PFSK-1 (cell line): Measurements from ENCODE around the gene KIF2C. TPM values are rescaled to one million over a fixed set of nuclear protein-coding genes. Genes with fewer than 3 reads are reported as not detected.

ENCODE experiments used
- FOXP2 ChIP-seq: optimal IDR thresholded peaks from 2 replicates; pipeline ENCODE3; 2011; ENCODE audit warnings: borderline replicate concordance, control low read depth, inconsistent platforms; ENCODE audit not compliant: insufficient read depth; ENCODE audit errors: extremely low read length, extremely low read depth
- POLR2AphosphoS5 ChIP-seq: IDR thresholded peaks from 2 replicates; pipeline ENCODE4 v1.6.1; 2012; ENCODE audit warnings: low read depth, mild to moderate bottlenecking, control low read depth, low read length, moderate library complexity
- SIN3A ChIP-seq: IDR thresholded peaks from 2 replicates; pipeline ENCODE4 v1.6.1; 2012; ENCODE audit warnings: mild to moderate bottlenecking, low read length, moderate library complexity, borderline replicate concordance; ENCODE audit not compliant: insufficient read depth
- TAF1 ChIP-seq: IDR thresholded peaks from 2 replicates; pipeline ENCODE4 v1.6.1; 2012; ENCODE audit warnings: low read length, control low read depth, borderline replicate concordance; ENCODE audit not compliant: insufficient read depth
- polyA plus RNA-seq: library from polyadenylated mRNA; unstranded; fragments of >200 nt; gene quantifications from one replicate; pipeline ENCODE4 v1.2.1, GENCODE V29; 2012; ENCODE audit warnings: low read depth, missing spikeins; ENCODE audit not compliant: insufficient read length
- TF ChIP-seq, protein P1 (sequence below), 2 experiments: IDR thresholded peaks; 2 replicates each; pipeline versions ENCODE4 v1.6.1 to v1.8.0; 2011 to 2012; ENCODE audit warnings: low read depth in 2 of 2, low read length in 2 of 2, control low read depth in 1 of 2, inconsistent platforms in 1 of 2, mild to moderate bottlenecking in 1 of 2, moderate library complexity in 1 of 2; ENCODE audit not compliant: insufficient read depth in 1 of 2

Gene KIF2C
- polyA plus RNA-seq = 20.6 TPM

- TF ChIP-seq SIN3A (peak; percentile 80; the same call in 1 of the 2 replicates), TAF1 (peak; percentile 48; the same call in 1 of the 2 replicates), FOXP2 (peak; percentile 49), POLR2AphosphoS5 (peak; percentile 96)
- TF ChIP-seq, protein P1, sequence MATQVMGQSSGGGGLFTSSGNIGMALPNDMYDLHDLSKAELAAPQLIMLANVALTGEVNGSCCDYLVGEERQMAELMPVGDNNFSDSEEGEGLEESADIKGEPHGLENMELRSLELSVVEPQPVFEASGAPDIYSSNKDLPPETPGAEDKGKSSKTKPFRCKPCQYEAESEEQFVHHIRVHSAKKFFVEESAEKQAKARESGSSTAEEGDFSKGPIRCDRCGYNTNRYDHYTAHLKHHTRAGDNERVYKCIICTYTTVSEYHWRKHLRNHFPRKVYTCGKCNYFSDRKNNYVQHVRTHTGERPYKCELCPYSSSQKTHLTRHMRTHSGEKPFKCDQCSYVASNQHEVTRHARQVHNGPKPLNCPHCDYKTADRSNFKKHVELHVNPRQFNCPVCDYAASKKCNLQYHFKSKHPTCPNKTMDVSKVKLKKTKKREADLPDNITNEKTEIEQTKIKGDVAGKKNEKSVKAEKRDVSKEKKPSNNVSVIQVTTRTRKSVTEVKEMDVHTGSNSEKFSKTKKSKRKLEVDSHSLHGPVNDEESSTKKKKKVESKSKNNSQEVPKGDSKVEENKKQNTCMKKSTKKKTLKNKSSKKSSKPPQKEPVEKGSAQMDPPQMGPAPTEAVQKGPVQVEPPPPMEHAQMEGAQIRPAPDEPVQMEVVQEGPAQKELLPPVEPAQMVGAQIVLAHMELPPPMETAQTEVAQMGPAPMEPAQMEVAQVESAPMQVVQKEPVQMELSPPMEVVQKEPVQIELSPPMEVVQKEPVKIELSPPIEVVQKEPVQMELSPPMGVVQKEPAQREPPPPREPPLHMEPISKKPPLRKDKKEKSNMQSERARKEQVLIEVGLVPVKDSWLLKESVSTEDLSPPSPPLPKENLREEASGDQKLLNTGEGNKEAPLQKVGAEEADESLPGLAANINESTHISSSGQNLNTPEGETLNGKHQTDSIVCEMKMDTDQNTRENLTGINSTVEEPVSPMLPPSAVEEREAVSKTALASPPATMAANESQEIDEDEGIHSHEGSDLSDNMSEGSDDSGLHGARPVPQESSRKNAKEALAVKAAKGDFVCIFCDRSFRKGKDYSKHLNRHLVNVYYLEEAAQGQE (IDR thresholded peaks at IDR 0.05; ENCODE audit: insufficient read depth in 1 of 2, low read depth in 2 of 2, low read length in 2 of 2) = no peak
Observed at GRCh38 chr1:44739307-44740178, at the start of gene KIF2C. Gene KIF2C, plus strand, starts transcription at chr1:44739837. Its CDS starts 96 bp downstream, at chr1:44739933.

- TF ChIP-seq TAF1 (no peak), FOXP2 (no peak), POLR2AphosphoS5 (no peak), SIN3A (no peak)
- TF ChIP-seq, protein P1 (IDR thresholded peaks at IDR 0.05; ENCODE audit: insufficient read depth in 1 of 2, low read depth in 2 of 2, low read length in 2 of 2) = no peak
Observed at GRCh38 chr1:44693159-44693558, 46.5 kb upstream of the KIF2C start.

DNA sequence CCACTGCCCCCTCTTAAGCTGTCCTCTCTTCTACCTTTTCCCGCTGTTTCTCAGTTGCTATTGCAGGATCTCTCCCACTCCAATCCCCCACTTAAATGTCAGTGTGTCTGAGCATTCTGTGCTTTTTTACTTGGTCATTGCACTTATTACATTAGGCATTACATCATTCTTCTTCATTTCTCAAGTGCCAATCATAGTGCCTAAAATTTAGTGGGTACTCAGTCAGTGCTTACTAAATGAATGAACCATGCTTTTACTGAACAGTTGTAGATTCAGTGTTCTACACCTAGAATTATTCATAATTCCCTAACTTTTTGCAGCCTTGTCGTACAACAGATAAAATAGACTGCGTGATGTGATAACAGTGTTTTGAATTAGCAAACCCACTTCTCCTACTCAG, 45.7 kb upstream of the KIF2C start:
- no peak for TF ChIP-seq POLR2AphosphoS5
- TF ChIP-seq TAF1 = no peak
- TF ChIP-seq SIN3A = no peak
- TF ChIP-seq FOXP2 = no peak
- TF ChIP-seq, protein P1 (IDR thresholded peaks at IDR 0.05; ENCODE audit: insufficient read depth in 1 of 2, low read depth in 2 of 2, low read length in 2 of 2) = no peak

DNA sequence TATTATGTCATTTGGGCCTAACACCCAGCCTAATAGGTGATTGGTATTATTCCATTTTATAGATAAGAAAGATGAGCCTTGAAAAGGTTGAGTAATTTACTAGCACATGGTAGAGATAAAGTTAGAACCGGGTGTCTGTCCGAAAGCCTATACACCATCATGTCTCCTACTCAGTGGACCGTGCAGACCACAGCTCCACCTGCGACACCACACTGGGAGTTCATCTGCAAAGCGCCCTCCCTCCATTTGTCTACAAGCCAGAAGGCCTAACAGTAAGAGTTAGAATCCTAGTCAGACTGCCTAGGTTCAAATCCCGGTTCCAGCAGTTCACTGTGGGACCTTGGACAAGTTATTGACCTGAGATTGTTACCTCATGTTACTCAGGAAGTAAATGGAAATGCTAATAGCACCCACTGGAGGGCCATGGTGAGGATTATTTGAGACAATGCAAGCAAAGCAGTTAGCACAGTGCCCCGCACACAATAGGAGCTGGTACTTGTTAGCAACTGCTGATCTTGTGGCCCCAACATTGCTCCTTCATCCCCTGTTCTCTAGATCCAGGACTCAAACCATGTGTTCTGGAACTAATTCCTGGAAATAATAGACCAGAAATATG, 44.7 kb upstream of the KIF2C start:
- no peak for TF ChIP-seq FOXP2
- TF ChIP-seq TAF1 = no peak
- TF ChIP-seq, protein P1 (IDR thresholded peaks at IDR 0.05; ENCODE audit: insufficient read depth in 1 of 2, low read depth in 2 of 2, low read length in 2 of 2) = no peak
- no peak for TF ChIP-seq SIN3A
- no peak for TF ChIP-seq POLR2AphosphoS5
